Subcutaneous abdominal adipose tissue (tissue), 5 donors: ENCODE results near the gene MBLAC1.

Experiments used
- H3K27ac ChIP-seq: one replicate; pipeline ENCODE4 v1.7.0; 2013; ENCODE audit warnings: low read depth, mild to moderate bottlenecking, inconsistent platforms, low read length, moderate library complexity
- H3K27me3 ChIP-seq, 5 donors: one replicate each; pipeline ENCODE4 v1.7.0; 2013; ENCODE audit warnings: low read length in 5 of 5, inconsistent platforms in 1 of 5; ENCODE audit not compliant: control insufficient read depth in 5 of 5, insufficient read depth in 4 of 5
- H3K36me3 ChIP-seq, 5 donors: one replicate each; pipeline ENCODE4 v1.7.0; 2013; ENCODE audit warnings: low read length in 5 of 5; ENCODE audit not compliant: control insufficient read depth in 5 of 5, insufficient read depth in 5 of 5
- H3K4me1 ChIP-seq, 5 donors: one replicate each; pipeline ENCODE4 v1.7.0; 2013; ENCODE audit warnings: low read length in 5 of 5, mild to moderate bottlenecking in 3 of 5, moderate library complexity in 1 of 5; ENCODE audit not compliant: control insufficient read depth in 5 of 5, insufficient read depth in 5 of 5
- H3K4me3 ChIP-seq, 5 donors: one replicate each; pipeline ENCODE4 v1.7.0; 2013; ENCODE audit warnings: low read length in 5 of 5, low read depth in 1 of 5
- H3K9ac ChIP-seq, 5 donors: one replicate each; pipeline ENCODE4 v1.7.0; 2013; ENCODE audit warnings: low read length in 5 of 5, mild to moderate bottlenecking in 4 of 5, moderate library complexity in 3 of 5
- H3K9me3 ChIP-seq, 5 donors: one replicate each; pipeline ENCODE4 v1.7.0; 2013; ENCODE audit warnings: low read length in 5 of 5; ENCODE audit not compliant: control insufficient read depth in 5 of 5
- donor health status: healthy.
- donor health status: healthy.
- donor health status: healthy.
- donor health status: healthy.
- donor health status: healthy.

The MBLAC1 gene

DNA sequence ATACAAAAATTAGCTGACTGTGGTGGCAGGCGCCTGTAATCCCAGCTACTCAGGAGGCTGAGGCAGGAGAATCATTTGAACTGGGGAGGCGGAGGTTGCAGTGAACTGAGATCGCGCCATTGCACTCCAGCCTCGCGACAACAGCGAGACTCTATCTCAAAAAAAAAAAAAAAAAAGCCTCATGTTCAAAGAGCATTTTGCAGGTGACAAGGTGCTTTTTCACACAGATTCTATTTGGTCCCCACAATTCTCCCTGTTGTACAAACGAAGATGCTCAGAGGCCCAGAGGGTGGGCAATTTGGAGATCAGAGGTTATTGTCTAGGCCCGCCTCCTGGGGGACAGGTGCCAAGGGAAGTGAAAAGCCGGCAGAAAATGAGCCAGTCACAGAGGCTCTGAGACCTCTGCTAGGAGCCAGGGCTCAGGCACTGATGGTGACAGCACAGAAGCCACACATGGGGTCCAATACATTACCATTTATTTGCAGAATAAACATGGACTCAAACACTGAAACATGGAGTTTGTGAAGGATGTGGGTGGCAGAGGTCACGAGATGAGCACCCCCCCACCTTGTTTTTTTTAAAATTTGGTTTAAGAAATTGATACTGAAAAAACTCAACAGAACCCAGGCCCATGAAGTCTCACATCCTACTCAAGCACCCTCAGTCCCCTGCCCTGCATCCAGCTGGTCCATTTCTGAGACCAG, 42.5 kb downstream of the MBLAC1 start:
- peaks cover 0 to 34% (median 24%) of the 10 kb centered on the region in 5 donors for H3K4me1 ChIP-seq
- no peak overlapping the region for H3K4me3 ChIP-seq
- no peaks in the 10 kb centered on the region for H3K36me3 ChIP-seq
- no peak overlapping the region for H3K9ac ChIP-seq
- H3K27ac ChIP-seq = no peak overlapping the region
- no peaks in the 10 kb centered on the region for H3K9me3 ChIP-seq
- peaks cover 9 to 40% (median 26%) of the 10 kb centered on the region in 5 donors for H3K27me3 ChIP-seq

DNA sequence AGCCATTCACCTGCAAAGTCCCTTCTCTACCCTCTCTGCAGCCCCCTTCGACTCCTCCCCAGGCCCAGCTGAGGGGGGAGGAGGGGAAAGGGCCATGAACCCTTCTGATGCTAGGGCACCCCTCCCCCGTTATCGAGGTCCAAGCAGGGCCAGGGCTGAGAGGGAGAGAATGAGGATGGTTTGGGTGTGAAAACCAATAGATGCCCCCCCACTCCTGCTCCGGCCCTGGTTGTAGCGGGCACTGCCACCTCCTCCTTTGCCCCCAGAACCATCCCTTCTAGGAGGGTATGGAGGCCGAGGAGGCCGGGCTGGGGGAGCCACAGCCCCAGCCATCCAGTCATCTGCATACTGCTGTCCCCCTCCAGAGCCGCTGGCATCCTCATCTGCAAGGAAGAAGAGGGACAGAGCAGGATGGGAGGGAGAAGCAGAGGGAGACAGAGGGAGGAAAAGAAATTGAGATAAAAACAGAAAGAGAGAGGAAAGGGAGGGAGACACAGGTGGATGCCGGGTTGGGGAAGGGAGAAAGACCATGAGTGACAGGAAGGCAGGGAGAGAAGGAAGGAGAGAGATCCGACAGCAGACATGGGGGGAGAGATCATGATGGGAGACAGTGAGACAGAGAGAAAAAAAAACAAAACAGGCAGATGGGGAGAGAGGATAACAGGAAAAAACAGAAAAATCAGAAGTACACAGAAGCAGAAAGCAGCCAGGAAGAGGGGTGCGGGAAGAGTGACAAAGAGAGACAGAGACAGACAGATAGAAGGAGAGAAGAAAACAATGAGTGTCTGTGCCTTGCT, 43.5 kb downstream of the MBLAC1 start:
- no peaks in the 10 kb centered on the region for H3K9me3 ChIP-seq
- H3K9ac ChIP-seq = no peak overlapping the region
- H3K4me3 ChIP-seq = no peak overlapping the region
- no peaks in the 10 kb centered on the region for H3K36me3 ChIP-seq
- H3K27ac ChIP-seq = no peak overlapping the region
- H3K27me3 ChIP-seq = peaks cover 9 to 40% (median 26%) of the 10 kb centered on the region in 5 donors
- H3K4me1 ChIP-seq = peaks cover 0 to 34% (median 24%) of the 10 kb centered on the region in 5 donors

GRCh38 chr7:100171087-100171681, 44.4 kb downstream of the MBLAC1 start:
- Histone ChIP-seq H3K27ac (no peak overlapping the region), H3K27me3 (peaks cover 9 to 38% (median 24%) of the 10 kb centered on the region in 5 donors), H3K36me3 (no peaks in the 10 kb centered on the region), H3K4me1 (peaks cover 0 to 34% (median 24%) of the 10 kb centered on the region in 5 donors), H3K9me3 (no peaks in the 10 kb centered on the region), H3K9ac (no peak overlapping the region), H3K4me3 (peak overlapping the region in 2 of 5 donors; percentile 22 to 37)

DNA sequence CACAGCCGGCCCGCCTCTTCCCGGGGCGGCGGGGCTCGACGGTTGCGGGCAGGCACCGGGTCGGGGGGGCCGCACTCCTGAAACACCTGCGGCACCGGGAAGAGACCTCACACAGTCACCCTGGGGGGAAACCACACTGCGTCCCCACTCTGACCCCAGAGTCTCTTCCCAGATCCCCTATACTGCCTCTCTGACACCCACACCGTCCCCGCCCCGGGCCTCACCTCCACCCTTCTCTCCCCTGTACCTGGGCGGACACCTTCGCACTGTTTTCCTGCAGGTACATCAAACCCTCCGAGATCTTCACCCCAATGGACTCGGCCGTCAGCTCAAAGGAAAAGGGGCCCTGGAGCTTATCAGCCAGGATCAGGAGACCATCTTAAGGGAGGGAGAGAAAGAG, 45.1 kb downstream of the MBLAC1 start:
- Histone ChIP-seq H3K27ac (no peak overlapping the region), H3K9ac (no peak overlapping the region), H3K27me3 (peaks cover 6 to 31% (median 18%) of the 10 kb centered on the region in 5 donors), H3K9me3 (no peaks in the 10 kb centered on the region), H3K4me3 (no peak overlapping the region), H3K36me3 (no peaks in the 10 kb centered on the region), H3K4me1 (peaks cover 0 to 29% (median 21%) of the 10 kb centered on the region in 5 donors)

DNA sequence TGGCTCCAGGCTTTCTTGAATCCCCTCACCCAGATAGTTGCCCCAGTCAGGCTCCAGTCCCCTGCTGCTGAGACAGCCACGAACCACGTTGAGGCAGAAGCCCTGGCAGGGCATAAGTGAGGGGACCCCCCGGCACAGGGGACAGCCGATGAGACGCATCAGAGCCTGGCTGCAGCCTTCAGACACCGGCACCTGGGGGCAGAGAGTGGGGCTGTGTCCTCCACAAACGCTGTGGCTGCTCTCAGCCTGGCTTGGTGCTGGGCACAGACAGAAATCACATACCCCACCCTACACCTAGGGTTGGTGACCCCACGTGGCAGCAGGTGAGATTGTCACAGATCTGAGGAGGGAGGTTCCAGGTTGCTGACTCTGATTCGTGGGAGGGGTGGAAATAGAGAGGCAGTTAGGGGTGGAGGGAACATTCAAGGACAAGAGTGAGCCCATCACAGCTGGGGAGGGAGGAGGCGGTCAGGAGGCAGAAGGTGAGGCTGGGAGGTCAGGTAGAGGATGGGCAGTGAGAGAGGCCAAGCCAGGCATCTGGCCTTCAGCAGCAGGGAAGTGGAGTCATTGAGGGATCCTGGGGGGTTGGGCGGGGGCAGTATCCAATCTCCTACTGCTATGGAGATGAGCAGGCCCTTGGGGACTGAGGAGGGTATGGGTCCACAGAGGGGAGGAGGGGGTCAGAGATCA, 47.2 kb downstream of the MBLAC1 start:
- no peak overlapping the region for H3K27ac ChIP-seq
- H3K4me3 ChIP-seq = no peak overlapping the region
- H3K9me3 ChIP-seq = no peaks in the 10 kb centered on the region
- no peaks in the 10 kb centered on the region for H3K36me3 ChIP-seq
- H3K9ac ChIP-seq = no peak overlapping the region
- peaks cover 0 to 21% (median 12%) of the 10 kb centered on the region in 5 donors for H3K4me1 ChIP-seq
- peaks cover 0 to 21% (median 17%) of the 10 kb centered on the region in 5 donors for H3K27me3 ChIP-seq

DNA sequence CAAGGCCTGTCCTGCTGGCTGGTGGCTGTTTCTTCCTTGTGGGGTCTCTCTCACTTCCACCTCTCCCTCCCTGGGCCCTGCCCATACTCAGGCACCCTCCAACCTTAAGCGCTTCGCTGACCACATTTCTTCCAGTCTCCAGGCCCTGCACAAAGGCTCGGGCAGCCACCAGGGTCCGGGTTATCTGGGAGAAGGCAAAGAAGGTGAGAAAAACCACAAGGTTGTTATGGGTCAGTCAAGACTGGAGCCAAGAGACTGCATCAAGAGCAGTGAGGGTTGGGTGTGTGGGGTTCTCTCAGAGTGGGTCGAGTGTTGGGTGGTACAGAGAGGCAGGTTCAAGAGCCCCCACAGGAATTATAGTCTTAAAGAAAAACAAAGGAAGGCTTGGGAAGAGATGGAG, 47.8 kb downstream of the MBLAC1 start:
- no peak overlapping the region for H3K9ac ChIP-seq
- no peak overlapping the region for H3K4me3 ChIP-seq
- H3K4me1 ChIP-seq = peaks cover 0 to 21% (median 12%) of the 10 kb centered on the region in 5 donors
- no peaks in the 10 kb centered on the region for H3K9me3 ChIP-seq
- H3K27me3 ChIP-seq = peaks cover 0 to 21% (median 17%) of the 10 kb centered on the region in 5 donors
- no peaks in the 10 kb centered on the region for H3K36me3 ChIP-seq
- no peak overlapping the region for H3K27ac ChIP-seq

DNA sequence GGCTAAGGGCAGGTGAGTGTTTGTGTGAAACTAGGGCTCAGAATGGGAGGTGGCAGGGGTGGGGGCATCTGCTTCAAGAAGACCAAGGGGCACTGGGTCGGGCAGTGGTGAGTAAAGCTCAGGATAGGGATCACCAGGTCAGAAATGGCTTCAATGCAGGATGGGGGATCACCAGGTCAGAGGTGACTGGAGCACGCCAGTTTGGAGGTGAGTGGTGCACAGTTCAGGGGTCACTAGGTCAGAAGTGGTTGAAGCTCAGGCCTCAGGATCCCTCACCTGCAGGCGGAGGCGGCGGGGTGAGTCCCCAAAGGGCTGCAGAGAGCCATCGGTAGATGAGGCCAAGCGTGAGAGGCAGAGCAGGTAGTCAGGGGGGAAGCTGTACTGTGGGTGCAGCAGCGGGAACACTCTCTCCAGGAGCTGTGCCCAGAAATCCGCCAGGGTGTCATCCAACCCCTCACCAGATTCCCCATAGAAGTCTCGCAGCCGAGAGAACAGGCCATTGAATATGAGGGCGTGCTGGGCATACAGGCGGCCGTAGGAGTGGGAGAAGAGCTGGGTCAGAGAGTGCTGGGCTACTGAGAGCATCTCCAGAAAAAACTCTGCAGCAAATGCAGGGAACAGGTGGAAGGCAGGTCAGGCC, 48.6 kb downstream of the MBLAC1 start:
- Histone ChIP-seq H3K36me3 (no peaks in the 10 kb centered on the region), H3K4me3 (no peak overlapping the region), H3K4me1 (peaks cover 0 to 21% (median 12%) of the 10 kb centered on the region in 5 donors), H3K27ac (no peak overlapping the region), H3K9ac (no peak overlapping the region), H3K27me3 (peaks cover 0 to 17% (median 13%) of the 10 kb centered on the region in 5 donors), H3K9me3 (no peaks in the 10 kb centered on the region)

- Histone ChIP-seq H3K4me1 (peaks cover 2 to 16% (median 12%) of the 10 kb centered on the region in 5 donors), H3K27ac (no peak overlapping the region), H3K4me3 (peak overlapping the region in 4 of 5 donors; percentile 62 to 68 (median 64)), H3K9ac (peak overlapping the region in 1 of 5 donors; percentile 66), H3K36me3 (no peaks in the 10 kb centered on the region), H3K9me3 (no peaks in the 10 kb centered on the region), H3K27me3 (peaks cover 0 to 13% (median 11%) of the 10 kb centered on the region in 5 donors)
Measured at GRCh38 chr7:100176096-100177044, 49.6 kb downstream of the MBLAC1 start.
